Measurements from ENCODE around the gene CACNA1C. TPM values are rescaled to one million over a fixed set of nuclear protein-coding genes. Genes with fewer than 3 reads are reported as not detected.

The CACNA1C gene
- total and polyA plus RNA-seq, 10 of the 15 experiments (the other 5 are each of a cell fraction or from before 2014, with no cell fraction given), result under 0.01 to 0.15 (median 0.09) TPM; not detected in 5

DNA sequence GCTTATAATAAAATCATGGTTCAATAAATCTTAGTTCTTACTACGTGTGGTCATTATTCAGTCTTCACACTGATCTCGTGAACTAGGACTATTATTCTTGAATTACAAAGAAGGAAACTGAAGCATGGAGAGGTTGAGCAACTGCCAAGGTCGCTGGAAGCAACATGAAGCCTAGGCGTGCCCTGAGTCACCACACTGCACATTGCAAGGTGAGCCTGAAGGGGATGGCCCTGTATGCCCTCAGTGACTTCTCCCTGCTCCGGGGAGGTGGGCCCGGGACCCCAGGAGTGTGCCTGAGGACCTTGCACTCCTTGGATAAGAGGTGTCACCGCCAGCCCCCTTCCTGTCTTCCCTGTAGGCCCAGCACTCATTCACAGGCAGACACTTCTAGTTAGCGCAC is 161.6 kb downstream of the CACNA1C start:
- Histone ChIP-seq H3K9me3 (replicated peaks; ENCODE audit: control insufficient read depth, insufficient read depth, low read length) (no peaks in the 10 kb centered on the region), H3K4me1 (ENCODE audit: control insufficient read depth, insufficient read depth, low read length) (no peaks in the 10 kb centered on the region), H2AFZ (ENCODE audit: control insufficient read depth, low read depth, low read length) (no peak overlapping the region), H3K4me2 (ENCODE audit: control insufficient read depth, insufficient read depth) (no peak overlapping the region), H3K27me3 (replicated peaks in 1 of 2; ENCODE audit: control insufficient read depth in 2 of 2, insufficient read depth in 2 of 2, low read length in 1 of 2) (no peaks in the 10 kb centered on the region; a peak in 2 of 4 replicates), H3K9ac (ENCODE audit: control insufficient read depth, insufficient read depth, low read length) (no peak overlapping the region), H3K36me3 (ENCODE audit: control insufficient read depth in 2 of 2, insufficient read depth in 2 of 2, low read length in 1 of 2) (no peaks in the 10 kb centered on the region), H3K27ac (ENCODE audit: control insufficient read depth, insufficient read depth) (no peak overlapping the region), H4K20me1 (ENCODE audit: control insufficient read depth, insufficient read depth) (no peaks in the 10 kb centered on the region), H3K4me3 (no peak overlapping the region), H3K79me2 (ENCODE audit: control insufficient read depth, insufficient read depth, low read length) (no peaks in the 10 kb centered on the region)
- FAIRE-seq (no peak), DNase-seq (ENCODE audit: low read depth, low spot score) (no peak), ATAC-seq (no peak)
- no peak for TF ChIP-seq RFX5 (IDR thresholded peaks at IDR 0.05; ENCODE audit: low read depth, low read length)
- TF ChIP-seq BACH1 (IDR thresholded peaks at IDR 0.05; ENCODE audit: borderline replicate concordance), result no peak
- TF ChIP-seq ZNF274 (IDR thresholded peaks at IDR 0.05; ENCODE audit: insufficient read depth, insufficient read length), result no peak
- no peak for TF ChIP-seq EGR1 (IDR thresholded peaks at IDR 0.05; ENCODE audit: borderline replicate concordance in 1 of 2, low read depth in 2 of 2, low read length in 2 of 2)
- SMC1A ChIA-PET (ENCODE audit: uncharacterized antibody, unreplicated experiment), result no interaction called here
- intact Hi-C loops (cut with micrococcal nuclease; ENCODE audit: unreplicated experiment), result no loop called here
- CTCF ChIA-PET, result no interaction called here
- RAD21 ChIA-PET (ENCODE audit: unreplicated experiment), result no interaction called here
- in situ Hi-C loops (cut with MboI), result no loop called here
- POLR2A ChIA-PET, result no interaction called here
- BruUV-seq (replicated peaks), result no TSS peak
- 31% methylated on average over 8 of the region's 8 CpGs for WGBS (ENCODE audit: insufficient coverage, insufficient replicate concordance, low lambda C conversion rate, missing lambda C conversion rate)

- no peaks in the 10 kb centered on the region for H3K9me3 ChIP-seq (replicated peaks; ENCODE audit: control insufficient read depth, insufficient read depth, low read length)
- no peak for DNase-seq (ENCODE audit: low read depth, low spot score)
- H3K4me3 ChIP-seq, result no peak overlapping the region
- SMC1A ChIA-PET (ENCODE audit: uncharacterized antibody, unreplicated experiment), result no interaction called here
- no peak overlapping the region for H3K27ac ChIP-seq (ENCODE audit: control insufficient read depth, insufficient read depth)
- no peak for FAIRE-seq
- no peaks in the 10 kb centered on the region for H3K36me3 ChIP-seq (ENCODE audit: control insufficient read depth in 2 of 2, insufficient read depth in 2 of 2, low read length in 1 of 2)
- ATAC-seq, result no peak
- no peak overlapping the region for H3K4me2 ChIP-seq (ENCODE audit: control insufficient read depth, insufficient read depth)
- no TSS peak for BruUV-seq (replicated peaks)
- WGBS (ENCODE audit: insufficient coverage, insufficient replicate concordance, low lambda C conversion rate, missing lambda C conversion rate), result 38% methylated on average over 11 of the region's 11 CpGs
- H3K27me3 ChIP-seq (replicated peaks in 1 of 2; ENCODE audit: control insufficient read depth in 2 of 2, insufficient read depth in 2 of 2, low read length in 1 of 2), result peaks cover 0 to under 1% of the 10 kb centered on the region in 2 experiments; a peak in 2 of 4 replicates
- POLR2A ChIA-PET, result no interaction called here
- CTCF ChIA-PET, result no interaction called here
- H4K20me1 ChIP-seq (ENCODE audit: control insufficient read depth, insufficient read depth), result no peaks in the 10 kb centered on the region
- no peak overlapping the region for H2AFZ ChIP-seq (ENCODE audit: control insufficient read depth, low read depth, low read length)
- no peaks in the 10 kb centered on the region for H3K79me2 ChIP-seq (ENCODE audit: control insufficient read depth, insufficient read depth, low read length)
- in situ Hi-C loops (cut with MboI) (no loop called here), intact Hi-C loops (cut with micrococcal nuclease; ENCODE audit: unreplicated experiment) (no loop called here)
- TF ChIP-seq CHD4 (IDR thresholded peaks at IDR 0.05) (no peak), CHD2 (IDR thresholded peaks at IDR 0.05; ENCODE audit: borderline replicate concordance, low read depth, low read length) (no peak), RAD21 (IDR thresholded peaks at IDR 0.05; ENCODE audit: insufficient read depth, low read depth, low read length) (no peak), TCF12 (IDR thresholded peaks at IDR 0.05; ENCODE audit: low read depth, low read length) (no peak), EZH2 (IDR thresholded peaks at IDR 0.05; ENCODE audit: borderline replicate concordance, control insufficient read depth, low read depth, low read length) (no peak), E2F4 (IDR thresholded peaks at IDR 0.05; ENCODE audit: low read depth, low read length) (no peak), ZNF622 (IDR thresholded peaks at IDR 0.05) (no peak)
- RAD21 ChIA-PET (ENCODE audit: unreplicated experiment), result no interaction called here
- no peaks in the 10 kb centered on the region for H3K4me1 ChIP-seq (ENCODE audit: control insufficient read depth, insufficient read depth, low read length)
- no peak overlapping the region for H3K9ac ChIP-seq (ENCODE audit: control insufficient read depth, insufficient read depth, low read length)
These were observed 163.1 kb downstream of the CACNA1C start for GRCh38 chr12:2215709-2216560.

Data from GM12878 (cell line).